Natural killer cell (primary cell): Measurements from ENCODE around the gene MLLT10. TPM values are rescaled to one million over a fixed set of nuclear protein-coding genes. Genes with fewer than 3 reads are reported as not detected.

Source experiments
- ATAC-seq, 3 donors: fragments of 150-1000 bp in 2 of 3; fragments of 200-7000 bp in 1 of 3; cut with Tn5 transposase; 1 replicate in 1 of 3; 2 replicates in 2 of 3; pipeline ENCODE4 v1.10.0; 2021; ENCODE audit warnings: mild to moderate bottlenecking in 2 of 3, moderate library complexity in 2 of 3
- DNase-seq, 2 donors: peaks; one replicate each; pipeline versions ENCODE4 v3.0.0 to v3.0.0-alpha.2; 2013 to 2021; ENCODE audit warnings: mixed read lengths in 1 of 2
- H3K27ac ChIP-seq: one replicate; pipeline ENCODE4 v1.5.1; 2013; ENCODE audit warnings: mild to moderate bottlenecking, low read length
- H3K27me3 ChIP-seq: one replicate; pipeline ENCODE4 v1.6.1; 2013; ENCODE audit warnings: low read length; ENCODE audit not compliant: control insufficient read depth, insufficient read depth
- H3K36me3 ChIP-seq: one replicate; pipeline ENCODE4 v1.6.1; 2013; ENCODE audit warnings: low read length; ENCODE audit not compliant: control insufficient read depth, insufficient read depth
- H3K4me1 ChIP-seq: one replicate; pipeline ENCODE4 v1.6.1; 2013; ENCODE audit warnings: low read length; ENCODE audit not compliant: control insufficient read depth, insufficient read depth
- H3K4me3 ChIP-seq: one replicate; pipeline ENCODE4 v1.5.1; 2013; ENCODE audit warnings: low read length
- H3K9me3 ChIP-seq: one replicate; pipeline ENCODE4 v1.6.1; 2013; ENCODE audit warnings: low read length; ENCODE audit not compliant: control insufficient read depth, insufficient read depth
- H3K27ac Mint-ChIP-seq, 2 donors: one replicate each; pipeline ENCODE4 v1.8.0; 2022; ENCODE audit warnings: mild to moderate bottlenecking in 2 of 2, mixed read lengths in 2 of 2, moderate library complexity in 1 of 2
- H3K27me3 Mint-ChIP-seq, 2 donors: one replicate each; pipeline ENCODE4 v1.8.0; 2022; ENCODE audit warnings: low read depth in 2 of 2, mixed read lengths in 2 of 2
- H3K36me3 Mint-ChIP-seq: one replicate; pipeline ENCODE4 v1.8.0; 2022; ENCODE audit warnings: mixed read lengths
- H3K4me1 Mint-ChIP-seq, 2 donors: one replicate each; pipeline ENCODE4 v1.8.0; 2022; ENCODE audit warnings: mixed read lengths in 2 of 2
- H3K4me3 Mint-ChIP-seq: one replicate; pipeline ENCODE4 v1.8.0; 2022; ENCODE audit warnings: mild to moderate bottlenecking, moderate library complexity, mixed read lengths
- H3K9me3 Mint-ChIP-seq, 2 donors: one replicate each; pipeline ENCODE4 v1.8.0; 2022; ENCODE audit warnings: mixed read lengths in 2 of 2
- WGBS: methylation state at CpG from one replicate; pipeline ENCODE4 v1.1.7; 2013; ENCODE audit warnings: missing lambda C conversion rate; ENCODE audit not compliant: insufficient coverage; 5-methylcytosine and 5-hydroxymethylcytosine counted together
- intact Hi-C: fragments of 100-400 bp; cut with micrococcal nuclease; formaldehyde crosslinking; loops from one replicate; pipeline ENCODE4 v1.14.2; 2022
- total RNA-seq, 4 donors: library from RNA; stranded (reverse); fragments of 120-200 nt in 1 of 4; gene quantifications; one replicate each; pipeline versions ENCODE4 v1.2.3 to v1.2.4, GENCODE V29; 2013 to 2022
- TF ChIP-seq, protein P1 (sequence below): fragments of 200-600 bp; IDR thresholded peaks from one replicate; pipeline ENCODE4 v1.8.0; 2022; ENCODE audit warnings: antibody characterized with exemption

MLLT10 gene
- total RNA-seq, 3 donors from 2014 or later (not counting 1 experiment from before 2014, with no cell fraction given), result 40.4 to 65.2 (median 60.0) TPM

GRCh38 chr10:21759232-21759631 is 225.2 kb downstream of the MLLT10 start:
- intact Hi-C loops, result no loop called here
- 98% methylated on average over 21 of the region's 21 CpGs for WGBS
- Histone ChIP-seq H3K4me3 (no peak overlapping the region), H3K27ac (no peak overlapping the region), H3K27me3 (no peaks in the 10 kb centered on the region), H3K36me3 (peaks cover 18% of the 10 kb centered on the region), H3K4me1 (no peaks in the 10 kb centered on the region), H3K9me3 (no peaks in the 10 kb centered on the region)
- H3K27me3 Mint-ChIP-seq, result no peaks in the 10 kb centered on the region
- TF ChIP-seq, protein P1, sequence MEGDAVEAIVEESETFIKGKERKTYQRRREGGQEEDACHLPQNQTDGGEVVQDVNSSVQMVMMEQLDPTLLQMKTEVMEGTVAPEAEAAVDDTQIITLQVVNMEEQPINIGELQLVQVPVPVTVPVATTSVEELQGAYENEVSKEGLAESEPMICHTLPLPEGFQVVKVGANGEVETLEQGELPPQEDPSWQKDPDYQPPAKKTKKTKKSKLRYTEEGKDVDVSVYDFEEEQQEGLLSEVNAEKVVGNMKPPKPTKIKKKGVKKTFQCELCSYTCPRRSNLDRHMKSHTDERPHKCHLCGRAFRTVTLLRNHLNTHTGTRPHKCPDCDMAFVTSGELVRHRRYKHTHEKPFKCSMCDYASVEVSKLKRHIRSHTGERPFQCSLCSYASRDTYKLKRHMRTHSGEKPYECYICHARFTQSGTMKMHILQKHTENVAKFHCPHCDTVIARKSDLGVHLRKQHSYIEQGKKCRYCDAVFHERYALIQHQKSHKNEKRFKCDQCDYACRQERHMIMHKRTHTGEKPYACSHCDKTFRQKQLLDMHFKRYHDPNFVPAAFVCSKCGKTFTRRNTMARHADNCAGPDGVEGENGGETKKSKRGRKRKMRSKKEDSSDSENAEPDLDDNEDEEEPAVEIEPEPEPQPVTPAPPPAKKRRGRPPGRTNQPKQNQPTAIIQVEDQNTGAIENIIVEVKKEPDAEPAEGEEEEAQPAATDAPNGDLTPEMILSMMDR, result no peak
- peaks cover 9% of the 10 kb centered on the region for H3K36me3 Mint-ChIP-seq
- no peak overlapping the region for H3K4me3 Mint-ChIP-seq
- no peak for DNase-seq
- no peaks in the 10 kb centered on the region for H3K9me3 Mint-ChIP-seq
- no peak for ATAC-seq
- H3K4me1 Mint-ChIP-seq, result no peaks in the 10 kb centered on the region
- H3K27ac Mint-ChIP-seq, result no peak overlapping the region

GRCh38 chr10:21760332-21760731 is 226.3 kb downstream of the MLLT10 start:
- DNase-seq (no peak), ATAC-seq (no peak)
- no peaks in the 10 kb centered on the region for H3K4me1 ChIP-seq
- no peaks in the 10 kb centered on the region for H3K9me3 Mint-ChIP-seq
- no peaks in the 10 kb centered on the region for H3K4me1 Mint-ChIP-seq
- no peak overlapping the region for H3K27ac Mint-ChIP-seq
- no peaks in the 10 kb centered on the region for H3K9me3 ChIP-seq
- H3K4me3 ChIP-seq, result no peak overlapping the region
- peaks cover 19% of the 10 kb centered on the region for H3K36me3 ChIP-seq
- no peaks in the 10 kb centered on the region for H3K27me3 Mint-ChIP-seq
- 100% methylated on average over 2 of the region's 2 CpGs for WGBS
- intact Hi-C loops, result no loop called here
- peaks cover 9% of the 10 kb centered on the region for H3K36me3 Mint-ChIP-seq
- TF ChIP-seq, protein P1, result no peak
- H3K27me3 ChIP-seq, result no peaks in the 10 kb centered on the region
- H3K4me3 Mint-ChIP-seq, result no peak overlapping the region
- no peak overlapping the region for H3K27ac ChIP-seq

DNA sequence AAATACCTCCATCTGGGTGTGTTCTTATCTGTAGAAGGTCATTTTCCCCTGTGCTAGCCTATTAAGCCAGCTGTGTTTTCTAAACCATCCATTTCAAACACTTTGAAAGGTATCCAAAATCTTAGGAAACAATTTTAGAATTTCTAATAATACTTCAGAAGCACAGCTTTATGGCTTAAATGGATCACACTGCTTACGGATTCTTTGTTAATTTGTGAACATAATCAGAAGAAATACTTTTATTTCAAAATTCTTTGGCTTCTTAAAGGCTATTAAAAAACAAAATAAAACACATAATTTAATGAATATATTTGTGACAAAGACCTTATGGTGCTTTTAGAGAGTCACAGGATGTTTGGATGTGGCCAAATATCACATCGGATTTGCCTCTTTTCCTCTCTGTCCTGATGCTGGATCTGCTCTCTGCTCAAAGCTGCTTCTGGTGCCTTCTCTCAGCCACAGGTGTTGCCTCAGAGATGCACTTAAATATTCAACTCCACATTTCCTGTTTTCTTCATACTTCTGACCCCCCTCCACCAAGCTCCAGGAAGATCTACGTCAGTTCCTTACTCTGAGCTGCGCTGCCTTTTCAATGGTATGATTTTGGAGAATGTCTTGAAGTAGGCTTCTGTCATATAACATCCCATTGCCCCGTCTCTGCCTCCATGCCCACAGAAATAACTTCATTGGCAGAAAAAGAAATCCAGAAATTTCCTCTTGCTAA is 230.6 kb downstream of the MLLT10 start:
- Histone ChIP-seq H3K36me3 (peaks cover 2% of the 10 kb centered on the region), H3K4me1 (no peaks in the 10 kb centered on the region), H3K4me3 (no peak overlapping the region), H3K9me3 (no peaks in the 10 kb centered on the region), H3K27ac (no peak overlapping the region), H3K27me3 (no peaks in the 10 kb centered on the region)
- H3K9me3 Mint-ChIP-seq, result no peaks in the 10 kb centered on the region
- intact Hi-C loops, result no loop called here
- 94% methylated on average over 2 of the region's 5 CpGs for WGBS
- peak overlapping the region in 1 of 2 donors; percentile 4 for H3K27ac Mint-ChIP-seq
- peaks cover under 1% of the 10 kb centered on the region for H3K36me3 Mint-ChIP-seq
- H3K27me3 Mint-ChIP-seq, result no peaks in the 10 kb centered on the region
- DNase-seq (peak in 1 of 2 donors; percentile 68), ATAC-seq (no peak)
- TF ChIP-seq, protein P1, result no peak
- H3K4me3 Mint-ChIP-seq, result no peak overlapping the region
- H3K4me1 Mint-ChIP-seq, result no peaks in the 10 kb centered on the region

DNA sequence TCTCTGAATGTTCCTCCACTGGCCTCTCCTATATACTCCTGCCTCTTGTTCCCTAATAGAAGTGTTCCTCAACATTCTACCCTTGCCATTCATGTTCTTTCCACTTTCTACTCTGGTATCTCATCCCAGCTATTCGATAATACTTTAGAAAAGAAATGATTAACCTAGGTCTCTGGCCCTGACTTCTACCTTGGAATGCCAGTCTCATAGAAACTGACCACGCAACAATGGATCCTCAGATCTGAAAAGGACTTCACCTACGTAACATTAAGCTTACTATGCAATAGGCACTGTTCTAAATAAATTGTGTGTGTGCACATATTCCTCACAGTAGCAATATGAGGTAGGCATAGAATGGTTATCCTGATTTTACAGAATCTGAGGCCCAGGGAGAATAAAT is 235.0 kb downstream of the MLLT10 start:
- H3K9me3 Mint-ChIP-seq, result no peaks in the 10 kb centered on the region
- DNase-seq (no peak), ATAC-seq (no peak)
- Histone ChIP-seq H3K9me3 (no peaks in the 10 kb centered on the region), H3K36me3 (peaks cover 2% of the 10 kb centered on the region), H3K4me3 (no peak overlapping the region), H3K27me3 (no peaks in the 10 kb centered on the region), H3K4me1 (no peaks in the 10 kb centered on the region), H3K27ac (no peak overlapping the region)
- peaks cover 0 to 10% of the 10 kb centered on the region in 2 donors for H3K4me1 Mint-ChIP-seq
- intact Hi-C loops, result no loop called here
- WGBS, result 100% methylated on average over 2 of the region's 3 CpGs
- H3K36me3 Mint-ChIP-seq, result no peaks in the 10 kb centered on the region
- no peak overlapping the region for H3K4me3 Mint-ChIP-seq
- H3K27me3 Mint-ChIP-seq, result no peaks in the 10 kb centered on the region
- TF ChIP-seq, protein P1, result no peak
- no peak overlapping the region for H3K27ac Mint-ChIP-seq
